ENCODE measurements around the gene ENO1. TPM values are rescaled to one million over a fixed set of nuclear protein-coding genes. Genes with fewer than 3 reads are reported as not detected.
"Not testable (repeated sequence)": the region's sequence is repeated elsewhere in the genome, so short reads cannot be mapped to it uniquely, and the experiment has no call there.

Gene ENO1
- total and polyA plus RNA-seq, 10 donors = 249 to 751 (median 390) TPM

- H3K4me3 ChIP-seq = no peak overlapping the region
- H3K36me3 ChIP-seq = no peaks in the 10 kb centered on the region
- H3K9me3 ChIP-seq = no peaks in the 10 kb centered on the region
- WGBS, 5 donors = 65 to 78% (median 75%) methylated on average over 10 of the region's 10 CpGs
- DNase-seq = no peak
- H3K4me1 ChIP-seq = peaks cover 6 to 66% (median 42%) of the 10 kb centered on the region in 6 donors
- no peaks in the 10 kb centered on the region for H3K27me3 ChIP-seq (replicated peaks in 1 of 7)
- peak overlapping the region in 3 of 8 donors; percentile 13 to 41 (median 31) for H3K27ac ChIP-seq
- no peak for TF ChIP-seq CTCF (IDR thresholded peaks at IDR 0.05 in 8 of 11, conservative IDR thresholded peaks at IDR 0.05 in 3 of 11)
- TF ChIP-seq POLR2AphosphoS5 (IDR thresholded peaks at IDR 0.05) = peak in 1 of 3 donors; percentile 34
- intact Hi-C loops (cut with DNase I; ENCODE audit: low total_unique reads) = no loop called here
Observed at GRCh38 chr1:8825985-8826481, 52.5 kb downstream of the ENO1 start.

GRCh38 chr1:8823295-8823664 is 55.2 kb downstream of the ENO1 start:
- no peak for DNase-seq
- 42 to 76% (median 69%) methylated on average over 6 of the region's 6 CpGs for WGBS, 5 donors
- Histone ChIP-seq H3K4me3 (no peak overlapping the region), H3K36me3 (no peaks in the 10 kb centered on the region), H3K4me1 (peaks cover 6 to 67% (median 43%) of the 10 kb centered on the region in 6 donors), H3K27ac (peak overlapping the region; percentile 30 to 78 (median 68)), H3K9me3 (no peaks in the 10 kb centered on the region), H3K27me3 (replicated peaks in 1 of 7) (no peaks in the 10 kb centered on the region)
- TF ChIP-seq POLR2AphosphoS5 (IDR thresholded peaks at IDR 0.05) (no peak), POLR2A (IDR thresholded peaks at IDR 0.05) (no peak), CTCF (IDR thresholded peaks at IDR 0.05 in 8 of 11, conservative IDR thresholded peaks at IDR 0.05 in 3 of 11) (no peak)
- intact Hi-C loops (cut with DNase I; ENCODE audit: low total_unique reads) = no loop called here

GRCh38 chr1:8822373-8823294 is 55.9 kb downstream of the ENO1 start:
- intact Hi-C loops (cut with DNase I; ENCODE audit: low total_unique reads) = no loop called here
- H3K36me3 ChIP-seq = no peaks in the 10 kb centered on the region
- TF ChIP-seq CTCF (IDR thresholded peaks at IDR 0.05 in 8 of 11, conservative IDR thresholded peaks at IDR 0.05 in 3 of 11) = peak in 1 of 11 experiments; percentile 7
- no peak for TF ChIP-seq POLR2A (IDR thresholded peaks at IDR 0.05)
- peak in 1 of 3 donors; percentile 73 for TF ChIP-seq POLR2AphosphoS5 (IDR thresholded peaks at IDR 0.05)
- H3K27me3 ChIP-seq (replicated peaks in 1 of 7) = no peaks in the 10 kb centered on the region
- H3K4me1 ChIP-seq = peaks cover 6 to 71% (median 45%) of the 10 kb centered on the region in 6 donors
- no peaks in the 10 kb centered on the region for H3K9me3 ChIP-seq
- H3K27ac ChIP-seq = peak overlapping the region; percentile 30 to 78 (median 68)
- no peak overlapping the region for H3K4me3 ChIP-seq
- no peak for DNase-seq
- WGBS, 5 donors = 58 to 76% (median 66%) methylated on average over 10 of the region's 10 CpGs

- H3K9me3 ChIP-seq = no peaks in the 10 kb centered on the region
- H3K36me3 ChIP-seq = no peaks in the 10 kb centered on the region
- WGBS, 5 donors = 13 to 21% (median 16%) methylated on average over 2 of the region's 2 CpGs
- H3K27ac ChIP-seq = peak overlapping the region in 1 of 8 donors; percentile 77
- TF ChIP-seq POLR2AphosphoS5 (IDR thresholded peaks at IDR 0.05) (no peak), POLR2A (IDR thresholded peaks at IDR 0.05) (no peak), CTCF (IDR thresholded peaks at IDR 0.05 in 8 of 11, conservative IDR thresholded peaks at IDR 0.05 in 3 of 11) (no peak)
- peaks cover 11 to 77% (median 51%) of the 10 kb centered on the region in 6 donors for H3K4me1 ChIP-seq
- no peak overlapping the region for H3K4me3 ChIP-seq
- H3K27me3 ChIP-seq (replicated peaks in 1 of 7) = no peaks in the 10 kb centered on the region
- intact Hi-C loops (cut with DNase I; ENCODE audit: low total_unique reads) = no loop called here
- DNase-seq = no peak
Observed at GRCh38 chr1:8821084-8821483, 57.4 kb downstream of the ENO1 start.

GRCh38 chr1:8818789-8819188 is 59.7 kb downstream of the ENO1 start:
- H3K27me3 ChIP-seq (replicated peaks in 1 of 7); intact Hi-C loops (cut with DNase I; ENCODE audit: low total_unique reads); H3K36me3 ChIP-seq; DNase-seq; H3K9me3 ChIP-seq: not testable (repeated sequence)
- H3K4me3 ChIP-seq = peak overlapping the region in 2 of 8 donors; percentile 77 to 81
- H3K27ac ChIP-seq = peak overlapping the region; percentile 22 to 99 (median 96)
- 85 to 93% (median 87%) methylated on average over 10 to 13 of the region's 13 CpGs for WGBS, 5 donors
- peaks cover 18 to 78% (median 65%) of the 10 kb centered on the region in 6 donors for H3K4me1 ChIP-seq
